ENCODE results near the gene RDH5.

GRCh38 chr12:55720894-55721444, 776 bp downstream of the RDH5 start:
- TF ChIP-seq POLR2AphosphoS5 (IDR thresholded peaks at IDR 0.05; ENCODE audit: low read depth, low read length): no peak
- no peak for TF ChIP-seq GTF2F1 (IDR thresholded peaks at IDR 0.05; ENCODE audit: low read length)
- TF ChIP-seq MXI1 (IDR thresholded peaks at IDR 0.05; ENCODE audit: borderline replicate concordance, low read depth, low read length): no peak
- TF ChIP-seq HNRNPLL (IDR thresholded peaks at IDR 0.05; ENCODE audit: low read depth, low read length, poor library complexity, severe bottlenecking): no peak
- TF ChIP-seq TERF1 (CRISPR knock-in tag; IDR thresholded peaks at IDR 0.05): no peak
- TF ChIP-seq CTCF (CRISPR knock-in tag; IDR thresholded peaks at IDR 0.05): peak; percentile 84
- no peak for TF ChIP-seq ZNF362 (CRISPR knock-in tag; IDR thresholded peaks at IDR 0.05; ENCODE audit: borderline replicate concordance)
- TF ChIP-seq REST (IDR thresholded peaks at IDR 0.05; ENCODE audit: borderline replicate concordance in 1 of 2, low read depth in 1 of 2, low read length in 2 of 2): no peak
- TF ChIP-seq SMC3 (IDR thresholded peaks at IDR 0.05; ENCODE audit: low read length): peak; percentile 66
- TF ChIP-seq NR3C1 (CRISPR knock-in tag; IDR thresholded peaks at IDR 0.05): no peak
- no peak for TF ChIP-seq THAP8 (CRISPR knock-in tag; IDR thresholded peaks at IDR 0.05; ENCODE audit: borderline replicate concordance)
